ENCODE results near the gene CARMIL3. TPM values are rescaled to one million over a fixed set of nuclear protein-coding genes. Genes with fewer than 3 reads are reported as not detected.
"Not testable (repeated sequence)": the region's sequence is repeated elsewhere in the genome, so short reads cannot be mapped to it uniquely, and the experiment has no call there.

Gene CARMIL3
- total RNA-seq, 2 donors from 2014 or later = 0.14 TPM; not detected in 1

DNA sequence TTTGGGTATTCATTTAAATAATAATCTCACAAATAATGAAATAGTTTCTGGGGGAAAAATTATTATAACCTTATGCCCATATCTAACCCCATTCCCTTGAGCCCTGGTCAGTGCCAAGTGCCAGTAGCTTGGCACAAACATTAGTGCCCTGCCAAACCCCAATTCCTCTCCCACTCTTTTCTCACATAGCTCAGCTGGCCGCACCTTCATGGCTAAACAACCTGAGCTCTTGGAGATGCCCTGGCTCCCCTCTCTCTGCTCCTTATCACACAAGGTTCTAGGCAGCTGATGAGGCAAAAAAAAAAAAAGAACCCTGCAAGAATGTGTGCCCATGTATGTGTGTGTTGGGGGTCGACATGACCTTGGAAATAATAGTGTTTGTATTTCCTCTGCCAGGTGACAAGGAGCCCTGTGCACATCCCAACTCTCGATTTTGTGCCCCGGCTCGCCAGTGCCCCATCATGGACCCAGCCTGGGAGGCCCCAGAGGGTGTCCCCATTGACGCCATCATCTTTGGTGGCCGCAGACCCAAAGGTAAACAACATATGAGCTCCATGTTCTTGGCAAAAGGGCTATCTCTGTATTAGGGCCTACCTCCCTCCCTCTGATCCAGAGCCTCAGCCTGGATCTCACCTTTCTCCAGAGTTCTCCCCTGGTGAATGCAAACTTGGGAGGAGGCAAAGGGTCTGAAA lies 50.7 kb downstream of the CARMIL3 start:
- Histone ChIP-seq H3K4me1 (ENCODE audit: control insufficient read depth in 1 of 2, low read depth in 2 of 2) (no peaks in the 10 kb centered on the region), H3K9me3 (no peaks in the 10 kb centered on the region), H3K27ac (no peak overlapping the region), H3K27me3 (replicated peaks; ENCODE audit: insufficient read depth) (no peaks in the 10 kb centered on the region), H3K36me3 (no peaks in the 10 kb centered on the region), H3K4me3 (no peak overlapping the region)
- no peak for DNase-seq (ENCODE audit: low spot score)
- TF ChIP-seq, protein P1, sequence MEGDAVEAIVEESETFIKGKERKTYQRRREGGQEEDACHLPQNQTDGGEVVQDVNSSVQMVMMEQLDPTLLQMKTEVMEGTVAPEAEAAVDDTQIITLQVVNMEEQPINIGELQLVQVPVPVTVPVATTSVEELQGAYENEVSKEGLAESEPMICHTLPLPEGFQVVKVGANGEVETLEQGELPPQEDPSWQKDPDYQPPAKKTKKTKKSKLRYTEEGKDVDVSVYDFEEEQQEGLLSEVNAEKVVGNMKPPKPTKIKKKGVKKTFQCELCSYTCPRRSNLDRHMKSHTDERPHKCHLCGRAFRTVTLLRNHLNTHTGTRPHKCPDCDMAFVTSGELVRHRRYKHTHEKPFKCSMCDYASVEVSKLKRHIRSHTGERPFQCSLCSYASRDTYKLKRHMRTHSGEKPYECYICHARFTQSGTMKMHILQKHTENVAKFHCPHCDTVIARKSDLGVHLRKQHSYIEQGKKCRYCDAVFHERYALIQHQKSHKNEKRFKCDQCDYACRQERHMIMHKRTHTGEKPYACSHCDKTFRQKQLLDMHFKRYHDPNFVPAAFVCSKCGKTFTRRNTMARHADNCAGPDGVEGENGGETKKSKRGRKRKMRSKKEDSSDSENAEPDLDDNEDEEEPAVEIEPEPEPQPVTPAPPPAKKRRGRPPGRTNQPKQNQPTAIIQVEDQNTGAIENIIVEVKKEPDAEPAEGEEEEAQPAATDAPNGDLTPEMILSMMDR (IDR thresholded peaks at IDR 0.05) = no peak
- ATAC-seq (ENCODE audit: insufficient number of reproducible peaks, low FRiP score, low read depth) = no peak

- Histone ChIP-seq H3K27me3 (replicated peaks; ENCODE audit: insufficient read depth) (no peaks in the 10 kb centered on the region), H3K4me1 (ENCODE audit: control insufficient read depth in 1 of 2, low read depth in 2 of 2) (no peaks in the 10 kb centered on the region), H3K36me3 (no peaks in the 10 kb centered on the region), H3K4me3 (no peak overlapping the region), H3K9me3 (no peaks in the 10 kb centered on the region), H3K27ac (no peak overlapping the region)
- no peak for DNase-seq (ENCODE audit: low spot score)
- TF ChIP-seq, protein P1 (IDR thresholded peaks at IDR 0.05) = no peak
- no peak for ATAC-seq (ENCODE audit: insufficient number of reproducible peaks, low FRiP score, low read depth)
Measured at GRCh38 chr14:24103451-24103850, 51.6 kb downstream of the CARMIL3 start.

DNA sequence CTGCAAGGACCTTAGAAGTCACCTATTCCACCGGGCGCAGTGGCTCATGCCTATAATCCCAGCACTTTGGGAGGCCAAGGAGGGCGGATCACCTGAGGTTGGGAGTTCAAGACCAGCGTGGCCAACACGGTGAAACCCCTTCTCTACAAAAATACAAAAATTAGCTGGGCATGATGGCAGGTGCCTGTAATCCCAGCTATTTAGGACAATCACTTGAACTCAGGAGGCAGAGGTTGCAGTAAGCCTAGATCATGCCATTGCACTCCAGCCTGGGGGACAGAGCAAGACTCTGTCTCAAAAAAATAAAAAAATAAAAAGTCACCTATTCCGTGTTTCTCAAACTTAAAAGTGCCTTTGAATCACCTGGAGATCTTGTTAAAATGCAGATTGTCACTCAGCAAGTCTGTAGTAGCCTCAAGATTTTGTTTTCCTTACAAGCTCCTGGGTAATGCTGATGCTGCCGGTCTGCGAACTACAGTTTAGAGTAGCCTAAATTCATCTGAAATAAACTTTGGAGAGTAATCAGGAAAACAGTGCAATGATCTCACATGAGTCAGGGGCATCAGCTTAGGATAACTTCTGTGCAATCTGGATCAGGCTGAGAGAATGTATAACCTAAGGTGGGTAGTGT lies 53.9 kb downstream of the CARMIL3 start:
- DNase-seq (ENCODE audit: low spot score); H3K36me3 ChIP-seq; H3K4me1 ChIP-seq (ENCODE audit: control insufficient read depth in 1 of 2, low read depth in 2 of 2); H3K27ac ChIP-seq; ATAC-seq (ENCODE audit: insufficient number of reproducible peaks, low FRiP score, low read depth); H3K4me3 ChIP-seq; H3K27me3 ChIP-seq (replicated peaks; ENCODE audit: insufficient read depth); H3K9me3 ChIP-seq: not testable (repeated sequence)

- TF ChIP-seq, protein P1 (IDR thresholded peaks at IDR 0.05) = no peak
- H3K9me3 ChIP-seq = no peaks in the 10 kb centered on the region
- H3K27me3 ChIP-seq (replicated peaks; ENCODE audit: insufficient read depth) = no peaks in the 10 kb centered on the region
- no peak overlapping the region for H3K4me3 ChIP-seq
- H3K27ac ChIP-seq = no peak overlapping the region
- H3K4me1 ChIP-seq (ENCODE audit: control insufficient read depth in 1 of 2, low read depth in 2 of 2) = no peaks in the 10 kb centered on the region
- no peak for DNase-seq (ENCODE audit: low spot score)
- no peak for ATAC-seq (ENCODE audit: insufficient number of reproducible peaks, low FRiP score, low read depth)
- no peaks in the 10 kb centered on the region for H3K36me3 ChIP-seq
Measured at GRCh38 chr14:24106672-24107271, 55.0 kb downstream of the CARMIL3 start.

GRCh38 chr14:24108336-24108874 lies 56.6 kb downstream of the CARMIL3 start:
- no peaks in the 10 kb centered on the region for H3K27me3 ChIP-seq (replicated peaks; ENCODE audit: insufficient read depth)
- H3K4me3 ChIP-seq = no peak overlapping the region
- H3K9me3 ChIP-seq = no peaks in the 10 kb centered on the region
- H3K36me3 ChIP-seq = no peaks in the 10 kb centered on the region
- TF ChIP-seq, protein P1 (IDR thresholded peaks at IDR 0.05) = no peak
- DNase-seq (ENCODE audit: low spot score) (no peak), ATAC-seq (ENCODE audit: insufficient number of reproducible peaks, low FRiP score, low read depth) (no peak)
- H3K4me1 ChIP-seq (ENCODE audit: control insufficient read depth in 1 of 2, low read depth in 2 of 2) = no peaks in the 10 kb centered on the region
- H3K27ac ChIP-seq = no peak overlapping the region
